Panc1 (cell line): ENCODE measurements around the gene ALKBH1. TPM values are rescaled to one million over a fixed set of nuclear protein-coding genes. Genes with fewer than 3 reads are reported as not detected.

Experiments
- ATAC-seq: fragments of 200-7000 bp; cut with Tn5 transposase; 2 replicates; pipeline ENCODE4 v1.9.1; 2020; ENCODE audit warnings: mild to moderate bottlenecking, moderate library complexity
- BruUV-seq: library from RNA; stranded (reverse); fragments of 400-500 nt; replicated peaks from 2 replicates; lab custom pipeline; 2021; lab: Mats Ljungman, UMichigan
- CTCF ChIA-PET: fragments of 300-600 bp; sonication (Branson Sonifier 250); formaldehyde crosslinking; loops from one replicate; lab custom pipeline; 2022; ENCODE audit warnings: antibody characterized with exemption; lab: Charles Lee
- POLR2A ChIA-PET: fragments of 300-600 bp; sonication (Branson Sonifier 250); formaldehyde crosslinking; loops from one replicate; lab custom pipeline; 2022; ENCODE audit warnings: antibody characterized with exemption; lab: Charles Lee
- DNase-seq: peaks from one replicate; pipeline ENCODE4 v3.0.0-alpha.2; 2010; ENCODE audit warnings: low read depth, low spot score
- H3K27ac ChIP-seq: 2 replicates; pipeline ENCODE4 v1.5.1; 2011; ENCODE audit warnings: mild to moderate bottlenecking, low read length, inconsistent platforms
- H3K27me3 ChIP-seq: fragments of 200-500 bp; sonication (Bioruptor generic); 2 replicates; pipeline ENCODE4 v1.6.0; 2014; ENCODE audit warnings: low read length, inconsistent platforms; ENCODE audit not compliant: control insufficient read depth, insufficient read depth
- H3K36me3 ChIP-seq: fragments of 200-500 bp; sonication (Bioruptor generic); 2 replicates; pipeline ENCODE4 v1.5.1; 2014; ENCODE audit warnings: inconsistent platforms, mild to moderate bottlenecking, low read length, moderate library complexity; ENCODE audit not compliant: control insufficient read depth, insufficient read depth
- H3K4me1 ChIP-seq: 2 replicates; pipeline ENCODE4 v1.5.1; 2011; ENCODE audit warnings: inconsistent platforms, mild to moderate bottlenecking, low read length, moderate library complexity; ENCODE audit not compliant: control insufficient read depth, insufficient read depth
- H3K4me3 ChIP-seq, 2 experiments: 2 replicates each; pipeline ENCODE4 v1.5.1; 2011 to 2012; ENCODE audit warnings: low read depth in 2 of 2, low read length in 2 of 2, mild to moderate bottlenecking in 2 of 2, inconsistent platforms in 1 of 2, moderate library complexity in 1 of 2
- H3K9me3 ChIP-seq: fragments of 200-500 bp; sonication (Bioruptor generic); 2 replicates; pipeline ENCODE4 v1.5.1; 2014; ENCODE audit warnings: low read depth, mild to moderate bottlenecking, inconsistent platforms, low read length, moderate library complexity; ENCODE audit not compliant: control insufficient read depth, insufficient read depth
- CTCF ChIP-seq: fragments of 450-650 bp; IDR thresholded peaks from 2 replicates; pipeline ENCODE4 v1.5.1; 2017; ENCODE audit warnings: mild to moderate bottlenecking
- POLR2AphosphoS5 ChIP-seq: IDR thresholded peaks from 2 replicates; pipeline ENCODE4 v1.6.1; 2012; ENCODE audit warnings: mild to moderate bottlenecking, low read depth, low read length, moderate library complexity
- REST ChIP-seq, 2 experiments: IDR thresholded peaks; 2 replicates each; pipeline ENCODE4 v1.6.1; 2011 to 2012; ENCODE audit warnings: low read depth in 2 of 2, control low read depth in 1 of 2, low read length in 1 of 2, mild to moderate bottlenecking in 1 of 2, moderate library complexity in 1 of 2; ENCODE audit not compliant: insufficient read depth in 1 of 2
- SIN3A ChIP-seq: IDR thresholded peaks from 2 replicates; pipeline ENCODE4 v1.6.1; 2012; ENCODE audit warnings: low read depth, mild to moderate bottlenecking, low read length, moderate library complexity, borderline replicate concordance; ENCODE audit not compliant: insufficient read depth
- TCF7L2 ChIP-seq: IDR thresholded peaks from 2 replicates; pipeline ENCODE4 v1.6.1; 2011; ENCODE audit warnings: mild to moderate bottlenecking, low read depth, low read length, inconsistent platforms
- in situ Hi-C: cut with HindIII; loops from 2 replicates; pipeline ENCODE4 v1.10.0; 2016; ENCODE audit warnings: low sequenced_read_pairs, low pct_unique_long_range_greater_than_20kb
- intact Hi-C: fragments of 100-400 bp; cut with micrococcal nuclease; formaldehyde crosslinking; loops from one replicate; pipeline ENCODE4 v1.10.0; 2022; ENCODE audit not compliant: unreplicated experiment
- total RNA-seq: library from RNA; stranded (reverse); gene quantifications from one replicate; pipeline ENCODE4 v1.2.1, GENCODE V29; 2021; ENCODE audit not compliant: unreplicated experiment

The ALKBH1 gene
- total RNA-seq, 1 experiment from 2014 or later = 13.0 TPM

GRCh38 chr14:77741438-77741837, 33.6 kb upstream of the ALKBH1 start:
- TF ChIP-seq CTCF (no peak), SIN3A (no peak)
- no TSS peak for BruUV-seq

GRCh38 chr14:77738559-77739250, 30.9 kb upstream of the ALKBH1 start:
- Histone ChIP-seq H3K4me3 (no peak overlapping the region), H3K27ac (no peak overlapping the region), H3K27me3 (no peaks in the 10 kb centered on the region), H3K9me3 (no peaks in the 10 kb centered on the region), H3K4me1 (no peaks in the 10 kb centered on the region), H3K36me3 (peaks cover 25% of the 10 kb centered on the region)
- no TSS peak for BruUV-seq
- intact Hi-C loops (no loop called here), in situ Hi-C loops (no loop called here)
- ChIA-PET POLR2A (no interaction called here), CTCF (no interaction called here)
- ATAC-seq (no peak), DNase-seq (no peak)
- no peak for TF ChIP-seq TCF7L2
- no peak for TF ChIP-seq REST (IDR thresholded peaks at IDR 0.05; ENCODE audit: insufficient read depth in 1 of 2, low read depth in 2 of 2, low read length in 1 of 2)
- no peak for TF ChIP-seq CTCF
- no peak for TF ChIP-seq POLR2AphosphoS5

More at GRCh38 chr14:77741438-77741837, 33.6 kb upstream of the ALKBH1 start:
- Histone ChIP-seq H3K9me3 (no peaks in the 10 kb centered on the region), H3K4me3 (no peak overlapping the region), H3K27me3 (no peaks in the 10 kb centered on the region), H3K27ac (no peak overlapping the region), H3K36me3 (peaks cover 12% of the 10 kb centered on the region; the same call in 1 of the 2 replicates), H3K4me1 (no peaks in the 10 kb centered on the region)
- DNase-seq (no peak), ATAC-seq (no peak)
- POLR2A ChIA-PET = no interaction called here
- CTCF ChIA-PET = no interaction called here
- in situ Hi-C loops (no loop called here), intact Hi-C loops (no loop called here)
